Cardiac fibroblast (primary cell): ENCODE data around the gene DHODH.

Source experiments
- DNase-seq, 2 donors: peaks; one replicate each; pipeline versions ENCODE4 v3.0.0 to v3.0.0-alpha.2; 2010; ENCODE audit warnings: low read depth in 2 of 2
- H3K4me3 ChIP-seq, 2 donors: replicated peaks in 1 of 2; 1 replicate in 1 of 2; 2 replicates in 1 of 2; pipeline ENCODE4 v1.5.1; 2011; ENCODE audit warnings: low read depth in 2 of 2, low read length in 2 of 2, mild to moderate bottlenecking in 2 of 2, moderate library complexity in 1 of 2
- CTCF ChIP-seq: IDR thresholded peaks from one replicate; pipeline ENCODE4 v1.5.1; 2011; ENCODE audit warnings: low read depth, mild to moderate bottlenecking, low read length, inconsistent platforms

DHODH gene

DNA sequence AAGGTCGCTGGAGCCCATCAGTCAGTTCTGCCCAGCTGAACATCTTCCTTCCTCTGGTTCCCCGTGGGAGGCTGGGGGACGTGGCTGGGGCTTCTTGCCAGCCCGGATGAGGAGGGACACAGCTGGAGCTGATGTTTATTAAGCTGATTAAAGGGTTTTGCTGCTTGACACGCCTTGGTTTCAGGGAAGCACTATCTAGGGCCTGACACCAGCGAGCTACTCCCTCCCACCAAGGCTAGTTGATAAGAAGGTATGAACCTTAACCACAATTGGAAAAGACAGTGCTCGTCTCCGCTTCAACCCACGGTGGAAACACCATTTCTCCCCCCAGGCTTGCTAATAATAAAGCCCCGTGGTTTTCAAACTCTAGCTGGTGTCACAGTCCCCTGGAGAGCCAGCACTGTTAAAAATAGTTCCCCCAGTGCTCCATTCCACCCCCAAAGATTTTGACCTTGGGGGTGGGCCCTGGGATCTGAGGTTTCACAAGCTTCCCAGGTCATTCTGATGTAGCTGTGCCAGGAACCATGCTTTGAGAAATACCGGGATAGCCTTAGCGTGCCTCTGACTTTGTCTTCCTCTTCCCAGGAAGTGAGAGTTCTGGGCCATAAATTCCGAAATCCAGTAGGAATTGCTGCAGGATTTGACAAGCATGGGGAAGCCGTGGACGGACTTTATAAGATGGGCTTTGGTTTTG is 5.5 kb downstream of the DHODH start:
- TF ChIP-seq CTCF, result no peak
- DNase-seq, result peak in 1 of 2 donors; percentile 50
- H3K4me3 ChIP-seq, result no peak overlapping the region

DNA sequence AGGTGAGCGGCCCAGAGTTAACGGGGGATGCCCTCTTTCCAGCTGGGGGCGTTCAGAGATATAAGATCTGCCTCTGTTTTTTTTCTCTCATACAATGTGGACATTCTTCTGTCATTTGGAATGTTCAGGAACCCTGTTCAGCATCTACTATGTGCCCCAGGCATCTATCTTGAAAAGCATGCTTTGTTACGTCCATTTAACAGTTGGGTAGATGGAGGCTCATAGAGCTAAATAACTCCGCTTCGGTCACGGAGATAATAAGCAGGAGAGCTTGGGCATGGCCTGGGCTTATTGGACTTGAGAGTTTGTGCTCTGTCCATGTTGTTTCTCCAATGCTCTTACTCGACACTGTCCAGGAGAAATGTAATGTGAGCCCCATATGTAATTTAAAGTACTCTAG is 6.1 kb downstream of the DHODH start:
- DNase-seq, result no peak

DNA sequence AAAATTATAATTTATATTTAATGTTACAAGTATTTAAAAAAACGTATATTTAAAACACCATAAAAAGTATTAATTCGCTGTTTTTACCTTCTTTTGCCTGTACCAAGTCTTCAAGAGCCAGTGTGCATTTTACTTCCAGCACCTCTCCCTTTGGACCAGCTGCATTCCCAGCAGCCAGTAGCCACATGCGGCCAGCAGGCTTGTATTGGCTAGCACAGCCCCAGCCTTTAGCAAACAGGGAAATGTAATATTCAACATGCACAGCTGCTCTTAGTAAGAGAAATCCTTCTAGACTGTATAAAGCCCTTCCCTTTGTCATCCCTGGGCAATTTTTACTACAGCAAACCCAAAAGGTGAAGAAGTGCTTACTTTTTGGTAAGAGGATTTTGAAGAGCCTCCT is 6.6 kb downstream of the DHODH start:
- TF ChIP-seq CTCF, result no peak
- H3K4me3 ChIP-seq, result no peak overlapping the region
- no peak for DNase-seq

More for the DNA sequence above, 6.1 kb downstream of the DHODH start:
- H3K4me3 ChIP-seq, result no peak overlapping the region
- TF ChIP-seq CTCF, result no peak

- H3K4me3 ChIP-seq, result no peak overlapping the region
- TF ChIP-seq CTCF, result no peak
- no peak for DNase-seq
Observed at GRCh38 chr16:72018470-72018869, 9.9 kb downstream of the DHODH start.

DNA sequence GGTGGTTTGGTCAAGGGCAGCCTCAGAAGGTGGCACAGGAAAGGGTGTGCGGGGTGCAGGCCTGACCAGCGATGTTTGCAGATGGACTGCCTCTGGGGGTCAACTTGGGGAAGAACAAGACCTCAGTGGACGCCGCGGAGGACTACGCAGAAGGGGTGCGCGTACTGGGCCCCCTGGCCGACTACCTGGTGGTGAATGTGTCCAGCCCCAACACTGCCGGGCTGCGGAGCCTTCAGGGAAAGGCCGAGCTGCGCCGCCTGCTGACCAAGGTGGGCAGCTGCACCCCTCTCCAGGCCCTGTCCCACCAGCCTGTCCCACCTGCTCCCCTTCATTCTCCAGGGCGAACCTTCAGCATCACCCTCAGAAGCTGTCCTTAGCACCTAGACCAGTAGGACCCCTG is 12.5 kb downstream of the DHODH start:
- TF ChIP-seq CTCF, result peak; percentile 45
- DNase-seq, result no peak
- H3K4me3 ChIP-seq, result no peak overlapping the region

GRCh38 chr16:72022127-72022526 is 13.6 kb downstream of the DHODH start:
- no peak overlapping the region for H3K4me3 ChIP-seq
- DNase-seq, result no peak
- no peak for TF ChIP-seq CTCF

- no peak for TF ChIP-seq CTCF
- DNase-seq, result peak in 1 of 2 donors; percentile 7
- H3K4me3 ChIP-seq, result no peak overlapping the region
Observed at GRCh38 chr16:72023962-72024361, 15.4 kb downstream of the DHODH start.
